ENCODE measurements around the gene PLCXD3.

PLCXD3 gene, protein sequence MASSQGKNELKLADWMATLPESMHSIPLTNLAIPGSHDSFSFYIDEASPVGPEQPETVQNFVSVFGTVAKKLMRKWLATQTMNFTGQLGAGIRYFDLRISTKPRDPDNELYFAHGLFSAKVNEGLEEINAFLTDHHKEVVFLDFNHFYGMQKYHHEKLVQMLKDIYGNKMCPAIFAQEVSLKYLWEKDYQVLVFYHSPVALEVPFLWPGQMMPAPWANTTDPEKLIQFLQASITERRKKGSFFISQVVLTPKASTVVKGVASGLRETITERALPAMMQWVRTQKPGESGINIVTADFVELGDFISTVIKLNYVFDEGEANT
- 0 to 0.09 (median 0) reads per million in 3 donors for total RNA-seq

DNA sequence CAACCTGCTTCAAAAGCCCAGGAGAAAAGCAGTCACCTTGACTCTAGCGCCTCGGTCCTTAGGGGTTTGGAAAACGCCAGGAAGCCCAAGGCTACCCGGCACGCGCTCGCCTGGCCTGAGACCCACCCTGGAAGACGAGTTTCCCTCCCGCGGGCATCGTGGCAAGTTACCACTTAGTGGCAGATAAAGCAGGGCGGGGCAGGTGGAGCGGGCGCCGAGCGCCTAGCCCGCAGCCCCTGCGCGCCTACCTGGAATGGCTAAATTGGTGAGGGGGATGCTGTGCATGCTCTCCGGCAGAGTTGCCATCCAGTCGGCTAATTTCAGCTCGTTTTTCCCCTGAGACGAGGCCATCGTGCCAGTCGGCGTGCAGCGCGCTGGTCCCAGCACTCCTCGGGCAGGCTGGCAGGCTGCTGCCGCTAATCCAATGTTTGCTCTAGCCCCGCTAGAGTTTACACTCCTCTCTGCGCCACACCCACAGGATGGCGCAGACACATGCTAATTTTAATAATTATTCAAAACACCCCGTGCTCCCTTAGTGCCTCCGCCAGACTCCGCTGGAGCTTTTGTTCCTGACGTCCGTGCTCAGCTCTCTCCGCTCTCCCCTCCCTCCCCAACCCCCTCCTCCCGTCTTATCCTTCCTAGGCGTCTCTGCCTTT is at the start of gene PLCXD3:
Gene PLCXD3, minus strand, starts transcription at position 426 of the 656 bp plus-strand sequence. Its CDS starts 75 bp downstream, at position 351.
- Histone ChIP-seq H3K27ac (ENCODE audit: insufficient read depth, low read length, poor library complexity, severe bottlenecking) (no peak within 1 kb of the TSS), H3K4me3 (ENCODE audit: insufficient read depth, low read depth, low read length, poor library complexity, severe bottlenecking) (no peak within 1 kb of the TSS), H3K36me3 (ENCODE audit: control insufficient read depth, insufficient read depth, low read length) (no peaks in the 10 kb centered on the region), H3K4me1 (ENCODE audit: control insufficient read depth, insufficient read depth, low read length, poor library complexity, severe bottlenecking) (no peaks in the 10 kb centered on the region), H3K27me3 (replicated peaks; ENCODE audit: control insufficient read depth, insufficient read depth, low read length, poor library complexity, severe bottlenecking) (no peaks in the 10 kb centered on the region), H3K9me3 (ENCODE audit: control insufficient read depth, low read length) (no peaks in the 10 kb centered on the region)
- no peak for DNase-seq

DNA sequence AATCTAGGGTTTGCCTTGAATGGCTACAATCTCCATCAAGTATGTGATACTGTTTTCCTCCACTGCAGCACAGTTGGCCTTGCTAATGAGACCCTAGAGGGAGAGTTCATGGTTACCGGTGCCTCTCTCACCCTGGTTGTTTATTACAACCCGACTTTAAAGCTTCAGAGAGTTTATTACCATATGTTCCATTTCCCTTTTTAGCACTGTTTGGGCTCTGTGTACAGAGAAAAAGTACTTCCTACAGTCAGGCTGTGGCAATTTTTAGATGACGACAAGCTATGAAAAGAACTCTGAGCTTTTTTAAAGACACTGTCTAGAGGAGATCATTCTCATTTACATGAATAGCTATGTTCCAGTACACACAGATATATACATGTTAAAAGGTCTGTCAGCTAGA is 48.8 kb upstream of the PLCXD3 start:
- Histone ChIP-seq H3K36me3 (ENCODE audit: control insufficient read depth, insufficient read depth, low read length) (no peaks in the 10 kb centered on the region), H3K4me3 (ENCODE audit: insufficient read depth, low read depth, low read length, poor library complexity, severe bottlenecking) (no peak overlapping the region), H3K4me1 (ENCODE audit: control insufficient read depth, insufficient read depth, low read length, poor library complexity, severe bottlenecking) (no peaks in the 10 kb centered on the region), H3K27me3 (replicated peaks; ENCODE audit: control insufficient read depth, insufficient read depth, low read length, poor library complexity, severe bottlenecking) (no peaks in the 10 kb centered on the region), H3K9me3 (ENCODE audit: control insufficient read depth, low read length) (no peaks in the 10 kb centered on the region), H3K27ac (ENCODE audit: insufficient read depth, low read length, poor library complexity, severe bottlenecking) (no peak overlapping the region)
- no peak for DNase-seq

DNA sequence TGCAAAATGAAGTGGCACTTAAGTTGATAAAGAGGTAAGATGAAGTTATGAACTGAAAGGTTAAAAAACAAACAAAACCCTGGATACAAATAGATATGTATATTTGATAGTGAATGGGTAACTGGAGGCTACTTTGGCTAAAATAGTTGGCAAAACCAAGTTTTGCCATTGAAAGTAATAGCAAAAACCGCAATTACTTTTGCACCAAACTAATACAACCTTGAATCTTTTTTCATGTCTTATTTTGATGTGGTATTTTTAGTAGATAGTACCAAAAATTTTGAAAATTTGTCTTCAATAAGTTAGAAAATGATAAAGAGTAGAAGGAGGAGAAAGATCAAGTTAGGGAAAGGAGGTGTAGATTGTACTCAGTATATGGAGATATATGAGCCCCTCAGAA is 47.9 kb upstream of the PLCXD3 start:
- no peak overlapping the region for H3K4me3 ChIP-seq (ENCODE audit: insufficient read depth, low read depth, low read length, poor library complexity, severe bottlenecking)
- H3K27ac ChIP-seq (ENCODE audit: insufficient read depth, low read length, poor library complexity, severe bottlenecking): no peak overlapping the region
- H3K27me3 ChIP-seq (replicated peaks; ENCODE audit: control insufficient read depth, insufficient read depth, low read length, poor library complexity, severe bottlenecking): no peaks in the 10 kb centered on the region
- no peaks in the 10 kb centered on the region for H3K4me1 ChIP-seq (ENCODE audit: control insufficient read depth, insufficient read depth, low read length, poor library complexity, severe bottlenecking)
- no peaks in the 10 kb centered on the region for H3K9me3 ChIP-seq (ENCODE audit: control insufficient read depth, low read length)
- H3K36me3 ChIP-seq (ENCODE audit: control insufficient read depth, insufficient read depth, low read length): no peaks in the 10 kb centered on the region
- no peak for DNase-seq

DNA sequence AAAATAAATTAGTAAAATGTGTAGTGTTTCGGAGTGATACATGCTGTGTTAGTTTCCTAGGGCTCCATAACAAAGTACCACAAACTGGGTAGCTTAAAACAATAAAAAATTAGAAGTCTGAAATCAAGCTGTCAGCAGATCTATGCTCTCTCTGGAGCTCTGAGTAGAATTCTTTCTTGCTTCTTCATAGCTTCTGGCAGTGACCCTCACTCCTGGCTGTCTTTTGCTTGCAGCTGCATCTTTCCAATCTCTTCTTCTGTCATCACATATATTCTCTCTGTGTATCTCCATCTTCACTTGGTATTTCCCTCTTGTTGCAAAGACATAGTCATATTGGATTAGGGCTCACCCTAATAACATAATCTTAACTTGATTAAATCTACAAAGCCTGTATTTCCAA is 37.6 kb upstream of the PLCXD3 start:
- Histone ChIP-seq H3K9me3 (ENCODE audit: control insufficient read depth, low read length) (no peaks in the 10 kb centered on the region), H3K36me3 (ENCODE audit: control insufficient read depth, insufficient read depth, low read length) (no peaks in the 10 kb centered on the region), H3K27ac (ENCODE audit: insufficient read depth, low read length, poor library complexity, severe bottlenecking) (no peak overlapping the region), H3K4me1 (ENCODE audit: control insufficient read depth, insufficient read depth, low read length, poor library complexity, severe bottlenecking) (no peaks in the 10 kb centered on the region), H3K27me3 (replicated peaks; ENCODE audit: control insufficient read depth, insufficient read depth, low read length, poor library complexity, severe bottlenecking) (no peaks in the 10 kb centered on the region), H3K4me3 (ENCODE audit: insufficient read depth, low read depth, low read length, poor library complexity, severe bottlenecking) (no peak overlapping the region)
- DNase-seq: no peak

DNA sequence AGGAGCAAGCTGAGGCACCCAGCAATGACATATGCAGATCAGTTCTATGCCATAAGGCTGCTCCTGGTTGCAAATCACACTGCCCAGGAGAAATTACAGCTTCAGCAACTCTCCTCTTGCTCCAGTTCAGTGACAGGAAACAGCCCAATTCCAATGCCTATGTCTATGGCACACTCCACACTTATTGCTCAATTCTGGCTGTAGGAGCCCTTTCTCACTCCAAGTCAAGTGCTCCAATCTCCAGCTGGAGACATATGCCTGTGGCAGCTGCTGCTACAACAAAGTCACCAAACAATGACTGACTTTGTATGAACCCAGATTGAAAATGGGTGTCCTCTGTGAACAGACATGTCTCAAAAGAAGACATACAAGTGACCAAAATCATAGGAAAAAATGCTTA is 31.8 kb upstream of the PLCXD3 start:
- no peaks in the 10 kb centered on the region for H3K4me1 ChIP-seq (ENCODE audit: control insufficient read depth, insufficient read depth, low read length, poor library complexity, severe bottlenecking)
- DNase-seq: no peak
- H3K36me3 ChIP-seq (ENCODE audit: control insufficient read depth, insufficient read depth, low read length): no peaks in the 10 kb centered on the region
- no peak overlapping the region for H3K4me3 ChIP-seq (ENCODE audit: insufficient read depth, low read depth, low read length, poor library complexity, severe bottlenecking)
- H3K9me3 ChIP-seq (ENCODE audit: control insufficient read depth, low read length): no peaks in the 10 kb centered on the region
- no peaks in the 10 kb centered on the region for H3K27me3 ChIP-seq (replicated peaks; ENCODE audit: control insufficient read depth, insufficient read depth, low read length, poor library complexity, severe bottlenecking)
- no peak overlapping the region for H3K27ac ChIP-seq (ENCODE audit: insufficient read depth, low read length, poor library complexity, severe bottlenecking)

DNA sequence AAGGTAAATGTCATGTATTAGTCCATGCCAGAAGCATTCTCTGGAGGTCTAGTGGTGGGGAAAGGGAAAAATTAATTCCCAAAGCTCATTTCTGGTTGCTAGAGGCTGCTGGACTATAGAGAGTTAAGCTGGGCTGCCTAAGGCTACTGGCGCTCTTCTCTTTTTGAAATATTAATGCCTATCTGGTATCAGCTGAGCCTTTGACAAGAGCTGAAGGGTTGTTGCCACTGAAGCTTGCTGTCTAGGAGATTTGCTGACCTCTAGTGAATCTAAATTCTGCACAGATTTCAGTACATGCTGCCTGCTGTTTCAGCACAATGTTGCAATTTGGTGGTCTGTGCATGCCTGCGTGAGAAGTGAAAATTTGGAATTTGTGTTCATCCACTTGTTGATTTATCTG is 29.1 kb upstream of the PLCXD3 start:
- no peak for DNase-seq
- Histone ChIP-seq H3K36me3 (ENCODE audit: control insufficient read depth, insufficient read depth, low read length) (no peaks in the 10 kb centered on the region), H3K4me3 (ENCODE audit: insufficient read depth, low read depth, low read length, poor library complexity, severe bottlenecking) (no peak overlapping the region), H3K9me3 (ENCODE audit: control insufficient read depth, low read length) (no peaks in the 10 kb centered on the region), H3K27me3 (replicated peaks; ENCODE audit: control insufficient read depth, insufficient read depth, low read length, poor library complexity, severe bottlenecking) (no peaks in the 10 kb centered on the region), H3K4me1 (ENCODE audit: control insufficient read depth, insufficient read depth, low read length, poor library complexity, severe bottlenecking) (no peaks in the 10 kb centered on the region), H3K27ac (ENCODE audit: insufficient read depth, low read length, poor library complexity, severe bottlenecking) (no peak overlapping the region)

DNA sequence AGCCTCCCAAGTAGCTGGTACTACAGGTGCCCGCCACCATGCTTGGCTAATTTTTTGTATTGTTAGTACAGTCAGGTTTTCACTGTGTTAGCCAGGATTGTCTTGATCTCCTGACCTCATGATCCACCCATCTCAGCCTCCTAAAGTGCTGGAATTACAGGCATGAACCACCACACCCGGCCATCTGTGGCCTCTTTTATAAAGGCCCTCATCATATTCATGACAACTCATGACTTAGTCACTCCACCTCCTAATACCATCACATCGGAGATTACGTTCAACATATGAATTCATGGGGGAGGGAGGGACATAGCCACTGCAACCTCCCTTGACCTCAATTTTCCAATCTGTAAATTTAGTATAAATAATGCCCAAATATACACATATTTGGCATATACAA is 27.2 kb upstream of the PLCXD3 start:
- no peaks in the 10 kb centered on the region for H3K27me3 ChIP-seq (replicated peaks; ENCODE audit: control insufficient read depth, insufficient read depth, low read length, poor library complexity, severe bottlenecking)
- no peaks in the 10 kb centered on the region for H3K36me3 ChIP-seq (ENCODE audit: control insufficient read depth, insufficient read depth, low read length)
- H3K4me3 ChIP-seq (ENCODE audit: insufficient read depth, low read depth, low read length, poor library complexity, severe bottlenecking): no peak overlapping the region
- no peak overlapping the region for H3K27ac ChIP-seq (ENCODE audit: insufficient read depth, low read length, poor library complexity, severe bottlenecking)
- DNase-seq: no peak
- no peaks in the 10 kb centered on the region for H3K4me1 ChIP-seq (ENCODE audit: control insufficient read depth, insufficient read depth, low read length, poor library complexity, severe bottlenecking)
- H3K9me3 ChIP-seq (ENCODE audit: control insufficient read depth, low read length): no peaks in the 10 kb centered on the region

DNA sequence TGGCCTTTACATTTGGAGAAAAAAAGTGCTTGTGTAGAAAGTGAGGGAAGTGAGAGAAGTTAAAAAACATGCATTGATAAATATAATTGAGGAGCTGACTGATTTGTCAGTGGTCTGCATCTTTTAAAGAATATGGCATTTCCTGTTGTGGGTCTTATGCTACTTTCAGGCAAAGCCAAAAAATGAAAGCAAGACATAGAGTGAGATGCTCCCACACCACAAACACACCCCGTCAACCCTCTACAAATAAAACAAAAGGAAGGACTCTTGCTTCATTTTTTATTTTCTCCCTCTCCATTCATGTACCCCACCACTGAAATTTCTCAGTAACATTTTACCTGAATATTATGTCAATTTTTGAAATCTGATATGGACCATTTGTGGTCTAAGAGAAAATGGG is 22.1 kb upstream of the PLCXD3 start:
- H3K27me3 ChIP-seq (replicated peaks; ENCODE audit: control insufficient read depth, insufficient read depth, low read length, poor library complexity, severe bottlenecking): no peaks in the 10 kb centered on the region
- H3K4me1 ChIP-seq (ENCODE audit: control insufficient read depth, insufficient read depth, low read length, poor library complexity, severe bottlenecking): no peaks in the 10 kb centered on the region
- no peaks in the 10 kb centered on the region for H3K9me3 ChIP-seq (ENCODE audit: control insufficient read depth, low read length)
- DNase-seq: no peak
- H3K36me3 ChIP-seq (ENCODE audit: control insufficient read depth, insufficient read depth, low read length): no peaks in the 10 kb centered on the region
- no peak overlapping the region for H3K4me3 ChIP-seq (ENCODE audit: insufficient read depth, low read depth, low read length, poor library complexity, severe bottlenecking)
- H3K27ac ChIP-seq (ENCODE audit: insufficient read depth, low read length, poor library complexity, severe bottlenecking): no peak overlapping the region

DNA sequence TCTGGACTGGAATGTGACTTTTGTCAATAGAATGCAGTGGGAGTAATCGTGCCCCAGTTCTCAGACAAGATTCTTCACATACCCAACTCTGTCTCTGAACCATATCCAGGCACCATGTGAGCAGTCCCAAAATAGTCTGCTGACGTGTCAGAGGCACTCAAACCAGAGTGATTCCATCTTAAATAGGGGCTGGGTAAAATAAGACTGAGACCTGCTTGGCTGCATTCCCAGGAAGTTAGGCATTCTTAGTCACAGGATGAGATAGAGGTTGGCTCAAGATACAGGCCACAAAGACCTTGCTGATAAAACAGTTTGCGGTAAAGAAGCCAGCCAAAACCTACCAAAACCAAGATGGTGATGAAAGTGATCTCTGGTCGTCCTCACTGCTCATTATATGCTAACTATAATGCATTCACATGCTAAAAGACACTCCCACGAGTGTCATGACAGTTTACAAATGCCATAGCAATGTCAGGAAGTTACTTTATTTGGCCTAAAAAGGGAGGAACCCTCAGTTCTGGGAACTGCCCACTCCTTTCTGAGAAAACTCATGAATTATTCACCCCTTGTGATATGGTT is 16.9 kb upstream of the PLCXD3 start:
- no peaks in the 10 kb centered on the region for H3K36me3 ChIP-seq (ENCODE audit: control insufficient read depth, insufficient read depth, low read length)
- H3K27me3 ChIP-seq (replicated peaks; ENCODE audit: control insufficient read depth, insufficient read depth, low read length, poor library complexity, severe bottlenecking): no peaks in the 10 kb centered on the region
- no peak for DNase-seq
- H3K27ac ChIP-seq (ENCODE audit: insufficient read depth, low read length, poor library complexity, severe bottlenecking): no peak overlapping the region
- H3K4me3 ChIP-seq (ENCODE audit: insufficient read depth, low read depth, low read length, poor library complexity, severe bottlenecking): no peak overlapping the region
- H3K4me1 ChIP-seq (ENCODE audit: control insufficient read depth, insufficient read depth, low read length, poor library complexity, severe bottlenecking): no peaks in the 10 kb centered on the region
- H3K9me3 ChIP-seq (ENCODE audit: control insufficient read depth, low read length): no peaks in the 10 kb centered on the region

DNA sequence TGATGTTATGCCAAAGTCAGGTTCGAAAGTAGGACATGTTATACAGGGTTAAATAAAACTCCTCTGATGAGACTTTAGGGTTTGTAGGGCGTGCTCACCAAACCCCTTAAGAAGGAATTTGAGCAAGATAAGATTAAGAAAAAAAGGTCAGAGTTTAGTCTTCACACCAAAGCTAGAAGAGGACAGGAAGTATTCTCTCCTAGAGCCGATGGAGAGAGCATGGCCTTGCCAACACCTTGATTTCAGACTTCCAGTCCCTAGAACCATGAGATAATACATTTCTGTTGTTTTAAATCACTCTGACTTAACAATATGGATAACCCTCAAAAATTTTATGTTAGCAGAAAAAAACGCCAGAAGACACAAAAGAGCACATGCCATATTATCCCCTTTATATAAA is 16.3 kb upstream of the PLCXD3 start:
- H3K4me3 ChIP-seq (ENCODE audit: insufficient read depth, low read depth, low read length, poor library complexity, severe bottlenecking): no peak overlapping the region
- no peak for DNase-seq
- no peaks in the 10 kb centered on the region for H3K27me3 ChIP-seq (replicated peaks; ENCODE audit: control insufficient read depth, insufficient read depth, low read length, poor library complexity, severe bottlenecking)
- H3K4me1 ChIP-seq (ENCODE audit: control insufficient read depth, insufficient read depth, low read length, poor library complexity, severe bottlenecking): no peaks in the 10 kb centered on the region
- no peaks in the 10 kb centered on the region for H3K9me3 ChIP-seq (ENCODE audit: control insufficient read depth, low read length)
- H3K36me3 ChIP-seq (ENCODE audit: control insufficient read depth, insufficient read depth, low read length): no peaks in the 10 kb centered on the region
- H3K27ac ChIP-seq (ENCODE audit: insufficient read depth, low read length, poor library complexity, severe bottlenecking): no peak overlapping the region

Data from effector memory CD4-positive, alpha-beta T cell (primary cell).